Stomach (tissue), 9 donors: ENCODE results near the gene PPP6C. TPM values are rescaled to one million over a fixed set of nuclear protein-coding genes. Genes with fewer than 3 reads are reported as not detected.
A peak's percentile ranks its signal among the peaks of the same experiment; 100 is the strongest.
"Not testable (repeated sequence)": the region's sequence is repeated elsewhere in the genome, so short reads cannot be mapped to it uniquely, and the experiment has no call there.

Source experiments
- DNase-seq, 2 donors: peaks; one replicate each; pipeline versions ENCODE4 v3.0.0 to v3.0.0-alpha.2; 2013 to 2019
- H3K27ac ChIP-seq, 5 donors: fragments of 200-600 bp in 4 of 5; sonication (generic) in 4 of 5; one replicate each; pipeline ENCODE4 v1.5.1; 2013 to 2019; ENCODE audit warnings: mild to moderate bottlenecking in 1 of 5, moderate library complexity in 1 of 5
- H3K27me3 ChIP-seq, 3 donors: fragments of 200-600 bp; sonication (generic); one replicate each; pipeline ENCODE4 v1.5.1; 2017 to 2019; ENCODE audit warnings: mixed run types in 1 of 3
- H3K36me3 ChIP-seq, 4 donors: fragments of 200-600 bp; sonication (generic); 1 replicate in 3 of 4; 2 replicates in 1 of 4; pipeline ENCODE4 v1.5.1; 2016 to 2019
- H3K4me1 ChIP-seq, 4 donors: fragments of 200-600 bp; sonication (generic); one replicate each; pipeline ENCODE4 v1.5.1; 2016 to 2019
- H3K4me3 ChIP-seq, 4 donors: fragments of 200-600 bp; sonication (generic) in 3 of 4; one replicate each; pipeline ENCODE4 v1.5.1; 2016 to 2019; ENCODE audit warnings: mild to moderate bottlenecking in 1 of 4
- H3K9me3 ChIP-seq, 4 donors: fragments of 200-600 bp; sonication (generic); one replicate each; pipeline ENCODE4 v1.5.1; 2016 to 2019
- EP300 ChIP-seq: sonication (generic); formaldehyde crosslinking; IDR thresholded peaks from one replicate; pipeline ENCODE4 v1.6.1; 2017; ENCODE audit warnings: antibody characterized with exemption
- POLR2A ChIP-seq, 4 donors: fragments of 450-650 bp; IDR thresholded peaks; one replicate each; pipeline ENCODE4 v1.6.1; 2016; ENCODE audit warnings: antibody characterized with exemption in 4 of 4, control low read depth in 2 of 4, mild to moderate bottlenecking in 1 of 4, moderate library complexity in 1 of 4
- POLR2AphosphoS5 ChIP-seq, 3 donors: sonication (generic); formaldehyde crosslinking; IDR thresholded peaks; one replicate each; pipeline ENCODE4 v1.6.1; 2016; ENCODE audit warnings: antibody characterized with exemption in 3 of 3
- WGBS, 5 donors: extraction: QIAGEN DNeasy Blood & Tissue Kit in 3 of 5; methylation state at CpG; one replicate each; pipeline versions ENCODE4 v1.1.5 to v1.1.7; 2013 to 2018; 5-methylcytosine and 5-hydroxymethylcytosine counted together
- intact Hi-C: fragments of 100-400 bp; cut with DNase I; formaldehyde crosslinking; loops from one replicate; pipeline ENCODE4 v1.15.1; 2023; ENCODE audit warnings: low total_unique reads
- polyA plus RNA-seq, 3 donors: library from polyadenylated mRNA; stranded (reverse); fragments of 200-250 nt; gene quantifications; one replicate each; pipeline ENCODE4 v1.2.3, GENCODE V29; 2013
- total RNA-seq, 5 donors: library from RNA; depleted of rRNA; stranded (reverse); fragments of >200 nt; gene quantifications; one replicate each; pipeline versions ENCODE4 v1.1.0 to v1.2.3, GENCODE V29; 2014 to 2016
- TF ChIP-seq, protein P1 (sequence below), 7 experiments: fragments of 450-650 bp in 4 of 7; fragments of 200-600 bp in 3 of 7; sonication (generic) in 3 of 7; IDR thresholded peaks; one replicate each; pipeline ENCODE4 v1.5.1; 2016 to 2019; ENCODE audit warnings: antibody characterized with exemption in 7 of 7, control low read depth in 2 of 7, mild to moderate bottlenecking in 1 of 7
- donor health status: healthy with polysubstance abuse.
- donor health status: Bipolar disorder and iron deficiency.
- donor health status: healthy.

PPP6C gene
- total and polyA plus RNA-seq, 8 donors, result 4.6 to 62.0 (median 26.3) TPM

- no peaks in the 10 kb centered on the region for H3K36me3 ChIP-seq
- WGBS, 5 donors, result 85 to 91% (median 91%) methylated on average over 7 of the region's 7 CpGs
- peak overlapping the region in 3 of 5 donors; percentile 4 to 49 (median 8) for H3K27ac ChIP-seq
- intact Hi-C loops, result no loop called here
- H3K27me3 ChIP-seq, result no peaks in the 10 kb centered on the region
- TF ChIP-seq POLR2AphosphoS5 (IDR thresholded peaks at IDR 0.05), result no peak
- no peak for TF ChIP-seq EP300
- TF ChIP-seq, protein P1, sequence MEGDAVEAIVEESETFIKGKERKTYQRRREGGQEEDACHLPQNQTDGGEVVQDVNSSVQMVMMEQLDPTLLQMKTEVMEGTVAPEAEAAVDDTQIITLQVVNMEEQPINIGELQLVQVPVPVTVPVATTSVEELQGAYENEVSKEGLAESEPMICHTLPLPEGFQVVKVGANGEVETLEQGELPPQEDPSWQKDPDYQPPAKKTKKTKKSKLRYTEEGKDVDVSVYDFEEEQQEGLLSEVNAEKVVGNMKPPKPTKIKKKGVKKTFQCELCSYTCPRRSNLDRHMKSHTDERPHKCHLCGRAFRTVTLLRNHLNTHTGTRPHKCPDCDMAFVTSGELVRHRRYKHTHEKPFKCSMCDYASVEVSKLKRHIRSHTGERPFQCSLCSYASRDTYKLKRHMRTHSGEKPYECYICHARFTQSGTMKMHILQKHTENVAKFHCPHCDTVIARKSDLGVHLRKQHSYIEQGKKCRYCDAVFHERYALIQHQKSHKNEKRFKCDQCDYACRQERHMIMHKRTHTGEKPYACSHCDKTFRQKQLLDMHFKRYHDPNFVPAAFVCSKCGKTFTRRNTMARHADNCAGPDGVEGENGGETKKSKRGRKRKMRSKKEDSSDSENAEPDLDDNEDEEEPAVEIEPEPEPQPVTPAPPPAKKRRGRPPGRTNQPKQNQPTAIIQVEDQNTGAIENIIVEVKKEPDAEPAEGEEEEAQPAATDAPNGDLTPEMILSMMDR (IDR thresholded peaks at IDR 0.05), result no peak
- no peak for TF ChIP-seq POLR2A (IDR thresholded peaks at IDR 0.05)
- peaks cover 0 to 10% (median 5%) of the 10 kb centered on the region in 4 donors for H3K4me1 ChIP-seq
- no peak overlapping the region for H3K4me3 ChIP-seq
- no peak for DNase-seq
- no peaks in the 10 kb centered on the region for H3K9me3 ChIP-seq
These were observed 64.1 kb downstream of the PPP6C start for GRCh38 chr9:125125523-125125922.

DNA sequence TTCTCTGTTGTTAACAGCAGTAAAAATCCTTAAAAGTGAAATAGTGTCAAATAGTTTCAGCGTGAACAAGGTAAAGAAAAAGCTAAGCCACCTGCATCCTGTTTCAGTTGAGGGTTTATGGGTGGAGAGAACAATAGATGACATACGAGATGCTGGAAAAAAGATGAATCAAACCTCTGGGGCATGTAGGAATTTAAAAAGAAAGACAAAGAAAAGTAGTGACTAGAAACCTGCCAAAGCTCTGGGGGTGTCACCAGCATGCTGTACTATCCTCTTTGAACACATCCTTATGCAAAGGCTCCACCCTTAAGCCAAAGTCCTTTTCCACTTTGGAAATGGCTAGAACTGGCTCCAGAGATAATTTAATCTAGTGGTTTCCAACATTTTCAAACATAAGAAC lies 68.5 kb downstream of the PPP6C start:
- Histone ChIP-seq H3K4me3 (no peak overlapping the region), H3K4me1 (peaks cover 0 to 5% (median 2%) of the 10 kb centered on the region in 4 donors), H3K9me3 (no peaks in the 10 kb centered on the region), H3K36me3 (no peaks in the 10 kb centered on the region), H3K27me3 (no peaks in the 10 kb centered on the region), H3K27ac (no peak overlapping the region)
- intact Hi-C loops, result no loop called here
- WGBS, 5 donors, result 65 to 88% (median 75%) methylated on average over 2 of the region's 2 CpGs
- TF ChIP-seq EP300, result no peak
- TF ChIP-seq POLR2AphosphoS5 (IDR thresholded peaks at IDR 0.05), result no peak
- TF ChIP-seq POLR2A (IDR thresholded peaks at IDR 0.05), result no peak
- TF ChIP-seq, protein P1 (IDR thresholded peaks at IDR 0.05), result no peak
- peak in 1 of 2 donors; percentile 22 for DNase-seq

DNA sequence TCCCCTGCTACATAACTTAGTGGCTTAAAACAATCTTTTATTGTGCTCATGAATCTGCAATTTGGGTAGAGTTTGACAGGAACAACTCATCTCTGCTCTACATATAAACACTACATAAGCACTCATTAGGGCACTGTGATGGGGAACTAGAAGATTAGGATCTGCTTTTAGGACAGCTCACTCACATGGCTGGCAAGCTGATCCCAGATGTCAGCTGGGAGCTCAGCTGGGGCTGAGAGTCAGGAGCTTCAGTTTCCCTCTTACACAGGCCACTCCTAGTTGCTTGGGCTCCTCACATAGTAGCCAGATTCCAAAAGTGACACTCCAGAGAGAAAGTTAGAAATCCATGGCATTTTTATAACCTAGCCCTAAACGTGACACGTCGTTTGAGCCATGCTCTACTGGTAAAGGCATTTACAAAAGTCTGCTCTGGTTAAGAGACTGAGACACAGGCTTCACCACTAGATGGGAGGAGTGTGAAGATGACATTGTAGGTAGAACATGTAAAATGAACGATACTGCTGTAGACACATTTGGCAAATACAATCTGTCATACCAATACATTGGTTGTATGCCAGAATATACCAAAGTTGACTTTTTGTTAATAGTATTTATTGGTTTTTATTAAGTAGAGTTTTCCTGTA lies 69.8 kb downstream of the PPP6C start:
- H3K36me3 ChIP-seq, result no peaks in the 10 kb centered on the region
- H3K27ac ChIP-seq, result no peak overlapping the region
- 69 to 81% (median 75%) methylated on average over 4 of the region's 4 CpGs for WGBS, 5 donors
- H3K4me3 ChIP-seq, result no peak overlapping the region
- TF ChIP-seq, protein P1 (IDR thresholded peaks at IDR 0.05), result no peak
- TF ChIP-seq POLR2AphosphoS5 (IDR thresholded peaks at IDR 0.05), result no peak
- TF ChIP-seq POLR2A (IDR thresholded peaks at IDR 0.05), result no peak
- TF ChIP-seq EP300, result no peak
- no peaks in the 10 kb centered on the region for H3K27me3 ChIP-seq
- DNase-seq, result no peak
- no peaks in the 10 kb centered on the region for H3K9me3 ChIP-seq
- no peaks in the 10 kb centered on the region for H3K4me1 ChIP-seq
- intact Hi-C loops, result no loop called here

DNA sequence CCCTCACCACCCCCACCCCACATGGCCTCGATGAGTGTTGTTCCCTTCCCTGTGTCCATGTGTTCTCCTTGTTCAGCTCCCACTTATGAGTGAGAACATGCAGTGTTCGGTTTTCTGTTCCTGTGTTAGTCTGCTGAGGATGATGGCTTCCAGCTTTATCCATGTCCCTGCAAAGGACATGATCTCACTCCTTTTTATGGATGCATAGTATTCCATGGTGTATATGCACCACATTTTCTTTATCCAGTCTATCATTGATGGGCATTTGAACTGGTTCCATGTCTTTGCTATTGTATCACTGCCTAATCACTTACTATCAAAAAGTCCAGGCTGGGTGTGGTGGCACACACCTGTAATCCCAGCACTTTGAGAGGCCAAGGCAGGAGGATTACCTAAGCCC lies 70.9 kb downstream of the PPP6C start:
- H3K4me3 ChIP-seq, intact Hi-C loops, H3K9me3 ChIP-seq, H3K36me3 ChIP-seq, H3K4me1 ChIP-seq, H3K27ac ChIP-seq, DNase-seq, H3K27me3 ChIP-seq: not testable (repeated sequence)
- 94 to 100% (median 96%) methylated on average over 2 of the region's 2 CpGs for whole genome bisulfite sequencing, 5 donors

- WGBS, 5 donors, result 82 to 98% (median 96%) methylated on average over 4 of the region's 4 CpGs
- H3K27me3 ChIP-seq, DNase-seq, intact Hi-C loops, H3K4me1 ChIP-seq, H3K36me3 ChIP-seq, H3K27ac ChIP-seq, H3K4me3 ChIP-seq, H3K9me3 ChIP-seq: not testable (repeated sequence)
These were observed 75.1 kb downstream of the PPP6C start for GRCh38 chr9:125114503-125114902.
